Body of pancreas (tissue), 4 donors: Measurements from ENCODE around the gene PLD1. TPM values are rescaled to one million over a fixed set of nuclear protein-coding genes. Genes with fewer than 3 reads are reported as not detected.

ENCODE experiments used
- ATAC-seq: fragments of 150-250 bp; one replicate; pipeline ENCODE4 v1.9.1; 2016
- DNase-seq, 4 donors: peaks; one replicate each; pipeline ENCODE4 v3.0.0-alpha.2; 2019
- H3K27ac ChIP-seq, 4 donors: fragments of 200-600 bp; sonication (generic); 1 replicate in 3 of 4; 2 replicates in 1 of 4; pipeline versions ENCODE4 v1.5.1 to v1.6.1; 2016 to 2019; ENCODE audit warnings: mild to moderate bottlenecking in 1 of 4, mixed read lengths in 1 of 4, moderate library complexity in 1 of 4
- H3K27me3 ChIP-seq, 2 donors: fragments of 200-600 bp; sonication (generic); one replicate each; pipeline ENCODE4 v1.6.0; 2016; ENCODE audit warnings: mild to moderate bottlenecking in 1 of 2
- H3K36me3 ChIP-seq, 2 donors: fragments of 200-600 bp; sonication (generic); replicated peaks in 1 of 2; 2 replicates each; pipeline ENCODE4 v1.5.1; 2016; ENCODE audit warnings: low read depth in 2 of 2; ENCODE audit not compliant: insufficient read depth in 1 of 2
- H3K4me1 ChIP-seq: fragments of 200-600 bp; sonication (generic); one replicate; pipeline ENCODE4 v1.6.0; 2016
- H3K4me3 ChIP-seq, 2 donors: fragments of 200-600 bp; sonication (generic); 1 replicate in 1 of 2; 2 replicates in 1 of 2; pipeline ENCODE4 v1.5.1; 2016 to 2019
- H3K9me3 ChIP-seq, 3 donors: fragments of 200-600 bp; sonication (generic); 1 replicate in 2 of 3; 2 replicates in 1 of 3; pipeline ENCODE4 v1.5.1; 2016
- POLR2A ChIP-seq, 3 donors: fragments of 450-650 bp; IDR thresholded peaks; one replicate each; pipeline ENCODE4 v1.6.1; 2016; ENCODE audit warnings: antibody characterized with exemption in 3 of 3, mild to moderate bottlenecking in 2 of 3
- WGBS, 2 donors: methylation state at CpG; one replicate each; pipeline ENCODE4 v1.1.5; 2017; 5-methylcytosine and 5-hydroxymethylcytosine counted together
- intact Hi-C: fragments of 100-400 bp; cut with DNase I; formaldehyde crosslinking; loops from one replicate; pipeline ENCODE4 v1.15.1; 2023
- total RNA-seq, 2 donors: library from RNA; depleted of rRNA; stranded (reverse); fragments of >200 nt; gene quantifications; one replicate each; pipeline ENCODE4 v1.1.0, GENCODE V29; 2016
- TF ChIP-seq, protein P1 (sequence below), 7 experiments: fragments of 450-650 bp in 4 of 7; fragments of 200-600 bp in 3 of 7; sonication (generic) in 3 of 7; IDR thresholded peaks; one replicate each; pipeline ENCODE4 v1.5.1; 2016 to 2019; ENCODE audit warnings: antibody characterized with exemption in 7 of 7

PLD1 gene
- total RNA-seq, 2 donors from 2014 or later = 60.4 to 96.2 TPM

DNA sequence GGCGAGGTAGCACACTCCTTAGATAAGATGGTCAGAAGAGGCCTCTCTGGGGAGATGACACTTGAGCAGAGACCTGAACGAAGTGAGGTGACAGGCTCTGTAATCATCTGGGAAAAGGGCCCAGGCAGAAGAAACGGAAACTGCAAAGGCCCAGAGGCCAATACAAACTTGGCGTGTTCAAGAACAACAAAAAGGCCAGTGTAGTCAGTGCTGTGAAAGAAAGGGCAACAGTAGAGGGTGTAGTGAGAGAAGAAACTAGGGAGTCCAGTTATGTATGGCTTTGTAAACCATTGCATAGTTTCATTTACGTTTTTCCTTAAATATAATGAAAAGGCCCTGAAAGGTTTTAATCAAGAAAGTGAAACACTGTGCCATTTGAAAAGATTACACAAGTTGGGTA is 31.8 kb downstream of the PLD1 start:
- no peak for TF ChIP-seq POLR2A (IDR thresholded peaks at IDR 0.05)
- intact Hi-C loops = loop anchor here (10.0 kb wide), 1 partner anchor 134 kb away; no protein-coding TSS in a partner anchor
- Histone ChIP-seq H3K4me1 (peaks cover 7% of the 10 kb centered on the region), H3K27me3 (no peaks in the 10 kb centered on the region), H3K4me3 (no peak overlapping the region), H3K27ac (no peak overlapping the region), H3K9me3 (no peaks in the 10 kb centered on the region), H3K36me3 (no peaks in the 10 kb centered on the region)
- DNase-seq (no peak), ATAC-seq (no peak)
- 79 to 80% methylated on average over 5 of the region's 5 CpGs for WGBS, 2 donors

DNA sequence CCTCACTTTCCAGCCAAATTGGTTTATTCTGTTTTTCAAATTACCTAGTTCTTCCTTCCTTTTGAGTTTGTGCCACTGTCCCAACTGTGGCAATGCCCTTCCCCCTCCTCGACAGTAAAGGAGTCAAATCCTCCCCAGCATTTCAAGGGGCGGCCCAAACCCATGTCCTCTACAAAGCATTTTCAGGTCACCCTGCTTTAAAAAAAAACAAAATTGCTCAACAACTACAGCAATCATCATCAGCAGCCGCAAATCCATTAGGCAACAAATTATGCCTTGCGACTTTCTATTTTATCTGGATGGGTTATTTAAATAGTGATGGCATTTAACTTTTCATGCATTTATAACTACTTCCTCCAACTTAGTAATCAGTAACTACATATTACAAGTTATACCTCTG is 32.7 kb downstream of the PLD1 start:
- DNase-seq (no peak), ATAC-seq (no peak)
- Histone ChIP-seq H3K27ac (no peak overlapping the region), H3K4me3 (no peak overlapping the region), H3K9me3 (no peaks in the 10 kb centered on the region), H3K4me1 (peaks cover 7% of the 10 kb centered on the region), H3K27me3 (no peaks in the 10 kb centered on the region), H3K36me3 (no peaks in the 10 kb centered on the region)
- intact Hi-C loops = loop anchor here (10.0 kb wide), 1 partner anchor 133 kb away; no protein-coding TSS in a partner anchor
- 79 to 83% methylated on average over 4 of the region's 4 CpGs for WGBS, 2 donors
- TF ChIP-seq, protein P1, sequence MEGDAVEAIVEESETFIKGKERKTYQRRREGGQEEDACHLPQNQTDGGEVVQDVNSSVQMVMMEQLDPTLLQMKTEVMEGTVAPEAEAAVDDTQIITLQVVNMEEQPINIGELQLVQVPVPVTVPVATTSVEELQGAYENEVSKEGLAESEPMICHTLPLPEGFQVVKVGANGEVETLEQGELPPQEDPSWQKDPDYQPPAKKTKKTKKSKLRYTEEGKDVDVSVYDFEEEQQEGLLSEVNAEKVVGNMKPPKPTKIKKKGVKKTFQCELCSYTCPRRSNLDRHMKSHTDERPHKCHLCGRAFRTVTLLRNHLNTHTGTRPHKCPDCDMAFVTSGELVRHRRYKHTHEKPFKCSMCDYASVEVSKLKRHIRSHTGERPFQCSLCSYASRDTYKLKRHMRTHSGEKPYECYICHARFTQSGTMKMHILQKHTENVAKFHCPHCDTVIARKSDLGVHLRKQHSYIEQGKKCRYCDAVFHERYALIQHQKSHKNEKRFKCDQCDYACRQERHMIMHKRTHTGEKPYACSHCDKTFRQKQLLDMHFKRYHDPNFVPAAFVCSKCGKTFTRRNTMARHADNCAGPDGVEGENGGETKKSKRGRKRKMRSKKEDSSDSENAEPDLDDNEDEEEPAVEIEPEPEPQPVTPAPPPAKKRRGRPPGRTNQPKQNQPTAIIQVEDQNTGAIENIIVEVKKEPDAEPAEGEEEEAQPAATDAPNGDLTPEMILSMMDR (IDR thresholded peaks at IDR 0.05) = no peak
- TF ChIP-seq POLR2A (IDR thresholded peaks at IDR 0.05) = no peak

DNA sequence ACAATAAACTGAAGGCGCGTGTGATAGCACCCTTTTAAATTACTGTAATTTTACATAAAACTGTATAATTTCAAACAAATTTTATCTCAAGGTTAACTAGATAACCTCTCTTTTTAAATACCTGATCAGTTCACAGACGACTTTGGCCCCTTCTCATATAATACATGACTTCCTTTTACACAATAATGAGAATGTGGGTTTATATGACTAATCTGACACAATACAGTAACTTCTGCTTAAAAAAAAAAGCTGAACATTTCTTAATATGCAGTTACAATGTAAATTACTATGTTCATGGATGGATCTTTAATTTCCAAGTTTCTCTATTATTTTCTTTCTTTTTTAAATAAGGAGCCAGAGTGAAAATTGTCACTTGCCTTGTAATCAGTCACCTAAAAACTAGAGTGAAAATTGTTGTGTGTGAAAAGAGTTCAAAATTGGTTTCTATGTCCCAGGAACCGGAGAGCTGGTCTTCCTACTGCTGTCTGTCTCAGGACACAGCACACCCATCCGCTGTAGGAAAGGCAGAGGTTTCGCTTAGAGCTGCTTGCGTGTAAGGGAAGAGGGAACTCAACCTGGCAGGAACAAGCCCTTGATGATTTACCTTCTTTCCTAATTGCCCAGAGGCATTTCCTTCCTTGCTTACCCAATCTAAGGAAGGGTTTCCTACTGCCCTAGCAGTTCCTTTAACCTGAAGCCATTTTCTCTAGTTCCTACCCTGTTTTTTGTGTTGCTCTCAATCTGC is 33.3 kb downstream of the PLD1 start:
- H3K9me3 ChIP-seq = no peaks in the 10 kb centered on the region
- H3K4me1 ChIP-seq = peaks cover 12% of the 10 kb centered on the region
- no peak overlapping the region for H3K4me3 ChIP-seq
- H3K36me3 ChIP-seq = no peaks in the 10 kb centered on the region
- ATAC-seq (no peak), DNase-seq (no peak)
- H3K27ac ChIP-seq = peak overlapping the region in 1 of 4 donors; percentile 15
- TF ChIP-seq POLR2A (IDR thresholded peaks at IDR 0.05) = no peak
- TF ChIP-seq, protein P1 (IDR thresholded peaks at IDR 0.05) = no peak
- intact Hi-C loops = loop anchor here (10.0 kb wide), 1 partner anchor 132 kb away; no protein-coding TSS in a partner anchor
- WGBS, 2 donors = 60 to 66% methylated on average over 7 of the region's 7 CpGs
- no peaks in the 10 kb centered on the region for H3K27me3 ChIP-seq

DNA sequence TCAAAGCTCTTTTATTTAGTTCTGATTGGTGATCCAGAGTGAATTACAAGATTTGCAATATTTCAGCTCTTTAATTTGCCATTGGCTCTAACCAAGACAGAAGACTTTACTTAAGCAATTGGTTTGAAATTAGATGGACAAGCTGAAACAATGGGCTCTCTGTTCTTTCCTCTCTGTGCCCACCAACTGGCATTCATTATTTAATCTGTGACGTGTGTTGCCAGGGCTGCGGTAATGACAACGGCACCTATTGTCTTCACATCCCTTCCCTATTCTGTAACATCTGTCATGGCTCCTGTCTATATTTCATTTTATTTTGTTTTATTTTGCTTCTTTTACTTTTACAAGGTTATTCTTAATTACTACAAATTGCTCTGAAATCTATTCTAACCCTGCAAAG is 33.9 kb downstream of the PLD1 start:
- Histone ChIP-seq H3K9me3 (no peaks in the 10 kb centered on the region), H3K36me3 (no peaks in the 10 kb centered on the region), H3K4me3 (no peak overlapping the region), H3K27ac (peak overlapping the region in 2 of 4 donors; percentile 2 to 15), H3K27me3 (no peaks in the 10 kb centered on the region), H3K4me1 (peaks cover 14% of the 10 kb centered on the region)
- 49 to 67% methylated on average over 3 of the region's 3 CpGs for WGBS, 2 donors
- intact Hi-C loops = loop anchor here (10.0 kb wide), 1 partner anchor 132 kb away; no protein-coding TSS in a partner anchor
- DNase-seq = no peak
- TF ChIP-seq, protein P1 (IDR thresholded peaks at IDR 0.05) = no peak
- no peak for TF ChIP-seq POLR2A (IDR thresholded peaks at IDR 0.05)
- ATAC-seq = no peak

DNA sequence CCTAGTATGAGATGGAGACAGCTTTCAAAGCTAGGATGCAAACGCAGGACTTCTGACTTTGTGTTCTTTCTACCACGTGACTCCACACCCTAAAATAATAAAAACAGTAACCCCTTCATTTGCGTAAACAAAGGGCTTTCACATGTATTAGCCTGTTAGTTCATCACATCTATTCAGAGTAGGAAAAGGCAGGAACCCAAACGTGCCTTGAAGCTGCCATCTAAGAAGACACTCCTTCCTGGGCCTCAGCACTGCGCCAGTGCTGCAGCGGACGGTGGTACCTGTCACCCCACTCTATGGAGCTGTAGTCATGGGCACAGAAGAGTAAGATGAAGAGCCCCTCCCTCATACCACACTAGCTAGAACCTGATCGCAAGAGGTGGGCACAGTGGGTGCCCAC is 34.3 kb downstream of the PLD1 start:
- 78 to 83% methylated on average over 8 of the region's 8 CpGs for WGBS, 2 donors
- DNase-seq (no peak), ATAC-seq (no peak)
- Histone ChIP-seq H3K27me3 (no peaks in the 10 kb centered on the region), H3K27ac (peak overlapping the region in 2 of 4 donors; percentile 2 to 15), H3K4me3 (no peak overlapping the region), H3K9me3 (no peaks in the 10 kb centered on the region), H3K36me3 (no peaks in the 10 kb centered on the region), H3K4me1 (peaks cover 14% of the 10 kb centered on the region)
- no peak for TF ChIP-seq POLR2A (IDR thresholded peaks at IDR 0.05)
- TF ChIP-seq, protein P1 (IDR thresholded peaks at IDR 0.05) = no peak
- intact Hi-C loops = loop anchor here (10.0 kb wide), 1 partner anchor 131 kb away; no protein-coding TSS in a partner anchor
